Neuron (in vitro differentiated cells): ENCODE data around the gene ANKDD1A.

Experiments
- H2AFZ ChIP-seq: one replicate; pipeline ENCODE4 v1.6.1; 2013; ENCODE audit warnings: low read depth, mild to moderate bottlenecking, inconsistent platforms, low read length, moderate library complexity
- H3K27me3 ChIP-seq: one replicate; pipeline ENCODE4 v1.6.1; 2013; ENCODE audit warnings: low read length; ENCODE audit not compliant: insufficient read depth
- H3K36me3 ChIP-seq: one replicate; pipeline ENCODE4 v1.6.1; 2013; ENCODE audit warnings: low read length; ENCODE audit not compliant: insufficient read depth
- H3K4me1 ChIP-seq: one replicate; pipeline ENCODE4 v1.6.1; 2013; ENCODE audit warnings: low read length; ENCODE audit not compliant: insufficient read depth
- H3K4me3 ChIP-seq: 2 replicates; pipeline ENCODE4 v1.5.1; 2013; ENCODE audit warnings: mild to moderate bottlenecking, low read length, moderate library complexity
- H3K9me3 ChIP-seq: one replicate; pipeline ENCODE4 v1.6.1; 2013; ENCODE audit warnings: low read length

The ANKDD1A gene

DNA sequence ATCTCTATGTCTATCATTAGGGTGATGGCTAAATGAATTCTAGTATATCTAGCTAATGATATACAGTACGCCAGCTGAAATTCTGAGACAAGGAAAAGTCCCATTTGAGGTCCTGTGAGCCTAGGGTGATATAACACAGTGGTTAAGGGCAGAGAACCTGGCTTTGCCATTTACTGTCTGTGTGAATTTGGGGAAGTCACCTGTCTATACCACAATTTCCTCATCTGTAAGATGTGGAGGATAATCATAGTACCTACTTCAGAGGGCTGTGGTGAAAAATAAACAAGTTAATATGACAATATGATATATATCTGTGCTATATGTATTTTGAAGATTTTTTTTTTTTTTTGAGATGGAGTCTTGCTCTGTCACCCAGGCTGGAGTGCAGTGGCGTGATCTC lies 9.8 kb upstream of the ANKDD1A start:
- no peak overlapping the region for H2AFZ ChIP-seq

DNA sequence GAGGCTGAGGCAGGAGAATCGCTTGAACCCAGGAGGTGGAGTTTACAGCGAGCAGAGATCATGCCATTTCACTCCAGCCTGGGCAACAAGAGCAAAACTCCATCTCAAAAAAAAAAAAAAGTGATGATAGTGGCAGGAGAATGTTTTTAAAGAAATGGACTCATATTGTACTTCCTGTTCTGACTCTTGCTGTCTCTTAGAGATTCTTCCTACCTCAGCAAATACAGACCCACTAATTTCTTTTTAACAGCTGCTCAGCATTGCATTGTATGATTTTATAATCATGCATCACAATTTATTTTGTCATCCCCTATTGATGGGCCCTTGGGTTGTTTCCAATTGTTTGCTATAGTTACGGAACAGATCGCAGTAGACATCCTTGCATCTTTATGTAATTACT lies 8.8 kb upstream of the ANKDD1A start:
- Histone ChIP-seq H3K4me3 (no peak overlapping the region), H3K4me1 (no peaks in the 10 kb centered on the region), H3K9me3 (peaks cover 8% of the 10 kb centered on the region), H3K36me3 (no peaks in the 10 kb centered on the region), H3K27me3 (no peaks in the 10 kb centered on the region), H2AFZ (no peak overlapping the region)

More for the DNA sequence above, 9.8 kb upstream of the ANKDD1A start:
- Histone ChIP-seq H3K9me3 (peaks cover 5% of the 10 kb centered on the region), H3K4me3 (no peak overlapping the region), H3K27me3 (no peaks in the 10 kb centered on the region), H3K4me1 (no peaks in the 10 kb centered on the region), H3K36me3 (no peaks in the 10 kb centered on the region)

DNA sequence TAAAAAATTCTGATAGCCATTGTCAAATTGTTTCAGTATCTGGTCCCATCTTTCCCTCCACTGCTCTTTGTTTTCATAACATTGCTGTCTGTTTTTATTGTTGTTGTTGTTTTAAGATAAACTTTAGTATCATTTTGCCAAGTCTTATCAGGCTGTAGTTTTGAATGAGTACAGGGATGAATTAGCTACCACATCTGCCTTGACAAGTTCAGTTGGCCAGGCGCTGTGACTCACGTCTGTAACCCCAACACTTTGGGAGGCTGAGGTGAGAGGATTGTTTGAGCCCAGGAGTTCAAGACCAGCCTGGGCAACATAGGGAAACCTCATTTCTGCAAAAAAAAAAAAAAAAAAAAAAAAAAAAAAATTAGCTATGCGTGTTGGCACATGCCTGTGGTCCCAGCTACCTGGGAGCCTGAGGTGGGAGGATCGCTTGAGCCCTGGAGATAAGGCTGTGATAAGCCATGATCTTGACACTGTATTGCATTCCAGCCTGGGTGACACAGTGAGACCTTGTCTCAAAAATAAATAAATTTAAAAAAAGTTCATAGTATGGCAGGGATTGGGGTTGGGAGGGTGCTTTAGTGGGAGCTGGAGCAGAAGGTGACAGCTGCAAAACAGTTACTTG lies 8.3 kb upstream of the ANKDD1A start:
- no peak overlapping the region for H3K4me3 ChIP-seq
- no peak overlapping the region for H2AFZ ChIP-seq
- no peaks in the 10 kb centered on the region for H3K4me1 ChIP-seq
- H3K9me3 ChIP-seq = peaks cover 8% of the 10 kb centered on the region
- no peaks in the 10 kb centered on the region for H3K36me3 ChIP-seq
- H3K27me3 ChIP-seq = no peaks in the 10 kb centered on the region

DNA sequence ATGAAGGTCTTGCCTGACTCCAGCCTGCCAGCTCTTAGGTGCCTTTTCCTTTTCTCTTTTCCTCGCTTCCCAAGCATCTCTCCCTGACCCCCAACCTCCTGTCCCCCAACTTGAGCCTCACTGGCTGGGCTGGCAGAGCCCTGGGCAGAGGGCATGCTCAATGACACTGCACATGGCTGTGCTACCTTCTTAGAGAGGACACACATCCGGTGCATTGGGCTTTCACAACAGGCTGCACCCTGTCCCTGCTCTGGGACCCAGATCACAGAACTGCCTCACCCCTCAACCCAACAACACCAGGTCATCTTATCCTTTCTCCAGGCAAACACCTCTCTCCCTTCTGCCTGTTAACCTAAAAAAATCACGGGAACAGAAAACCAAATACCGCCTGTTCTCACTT lies 7.5 kb upstream of the ANKDD1A start:
- H2AFZ ChIP-seq = no peak overlapping the region
- H3K4me1 ChIP-seq = no peaks in the 10 kb centered on the region
- H3K9me3 ChIP-seq = peaks cover 8% of the 10 kb centered on the region
- no peak overlapping the region for H3K4me3 ChIP-seq
- H3K36me3 ChIP-seq = no peaks in the 10 kb centered on the region
- no peaks in the 10 kb centered on the region for H3K27me3 ChIP-seq

DNA sequence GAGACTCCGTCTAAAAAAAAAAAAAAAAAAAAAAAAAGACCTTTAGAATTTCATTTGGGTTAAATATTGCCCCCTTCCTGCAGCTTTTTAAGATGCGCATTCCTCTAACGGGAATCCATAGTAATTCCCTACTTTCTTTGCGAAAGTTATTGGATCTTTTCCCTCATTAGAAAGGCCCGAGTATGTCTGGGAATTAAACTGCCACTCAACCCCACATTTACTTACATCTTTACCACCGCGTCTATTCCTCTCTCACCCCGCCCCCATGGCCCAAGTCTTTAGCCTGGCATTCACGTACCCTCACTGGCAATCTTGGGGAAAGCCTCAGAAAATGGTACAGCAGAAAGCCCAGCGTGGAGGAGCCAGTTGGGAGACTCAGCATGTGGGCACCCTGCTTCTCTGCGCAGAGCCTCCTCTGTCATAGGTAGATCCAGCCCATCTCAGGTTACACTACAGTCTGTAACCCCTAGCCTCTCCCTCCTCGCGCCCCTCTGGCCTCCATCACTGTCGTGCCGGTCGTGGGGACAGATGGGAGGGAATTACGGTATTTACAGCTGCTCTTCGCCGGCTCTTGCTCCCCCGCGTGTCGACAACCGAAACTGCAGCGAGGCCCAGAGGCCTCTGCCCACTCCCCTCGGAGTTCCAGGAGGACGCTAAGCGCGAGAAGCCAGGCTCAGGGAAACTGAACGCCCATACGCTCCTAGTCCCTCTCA lies 6.4 kb upstream of the ANKDD1A start:
- H3K9me3 ChIP-seq = peaks cover 8% of the 10 kb centered on the region
- H3K4me3 ChIP-seq = no peak overlapping the region

DNA sequence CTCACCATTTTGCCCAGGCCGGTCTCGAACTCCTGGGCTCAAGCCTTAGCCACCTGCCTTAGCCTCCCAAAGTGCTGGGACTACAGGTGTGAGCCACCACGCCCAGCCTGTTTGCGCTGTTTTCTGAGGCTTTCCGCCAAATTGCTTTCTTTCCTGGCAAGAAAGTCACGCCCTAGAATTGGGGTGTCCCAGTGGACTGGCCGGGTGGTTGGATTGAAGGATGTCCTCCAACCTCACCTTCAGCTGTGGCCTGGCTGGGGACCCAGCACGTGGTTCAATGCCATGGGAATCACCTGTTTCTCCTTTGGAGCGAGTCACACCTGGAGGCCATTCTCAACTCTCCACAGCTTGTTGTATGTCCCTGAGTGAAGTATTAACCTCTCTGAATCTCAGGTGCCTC lies 5.8 kb upstream of the ANKDD1A start:
- Histone ChIP-seq H3K4me3 (no peak overlapping the region), H3K36me3 (no peaks in the 10 kb centered on the region), H3K9me3 (peaks cover 8% of the 10 kb centered on the region), H3K27me3 (no peaks in the 10 kb centered on the region), H2AFZ (no peak overlapping the region), H3K4me1 (no peaks in the 10 kb centered on the region)

More for the DNA sequence above, 6.4 kb upstream of the ANKDD1A start:
- Histone ChIP-seq H3K27me3 (no peaks in the 10 kb centered on the region), H2AFZ (no peak overlapping the region), H3K4me1 (no peaks in the 10 kb centered on the region), H3K36me3 (no peaks in the 10 kb centered on the region)

DNA sequence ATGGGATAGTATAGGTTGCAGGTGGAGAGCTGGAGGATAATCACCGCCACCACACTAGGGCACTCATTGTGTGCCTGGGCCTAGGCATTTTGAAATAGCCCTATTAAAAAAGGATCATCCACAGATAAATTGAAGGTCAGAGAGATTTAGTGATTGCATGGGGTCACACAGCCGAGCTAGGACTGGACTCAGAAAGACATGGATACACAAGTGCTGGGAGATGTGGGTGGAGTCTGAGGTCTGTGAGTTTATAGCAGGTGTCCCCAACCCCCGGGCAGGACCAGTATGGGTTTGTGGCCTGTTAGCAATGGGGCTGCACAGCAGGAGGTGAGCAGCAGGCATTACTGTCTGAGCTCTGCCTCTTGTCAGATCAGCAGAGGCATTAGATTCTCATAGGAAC lies 5.3 kb upstream of the ANKDD1A start:
- Histone ChIP-seq H3K27me3 (no peaks in the 10 kb centered on the region), H2AFZ (no peak overlapping the region), H3K4me1 (peaks cover 3% of the 10 kb centered on the region), H3K4me3 (no peak overlapping the region), H3K9me3 (peaks cover 8% of the 10 kb centered on the region), H3K36me3 (no peaks in the 10 kb centered on the region)

DNA sequence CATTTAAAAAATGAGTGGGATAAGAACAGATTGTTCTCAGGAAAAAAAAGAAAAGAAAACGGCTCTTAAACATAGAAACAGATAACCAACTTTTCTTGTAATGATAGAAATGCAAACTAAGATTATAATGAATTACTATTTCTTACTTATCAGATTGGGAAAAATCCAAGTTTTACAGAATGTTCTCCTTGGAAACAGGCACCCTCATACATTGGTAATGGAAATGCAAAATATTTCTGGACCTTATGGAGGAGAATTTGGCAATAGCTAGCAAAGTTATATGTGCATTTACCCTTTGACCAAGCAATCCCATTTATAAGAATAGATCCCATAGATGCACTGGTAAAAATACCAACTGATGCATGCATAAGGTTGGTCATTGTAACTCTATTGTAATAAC lies 3.7 kb upstream of the ANKDD1A start:
- Histone ChIP-seq H3K4me1 (peaks cover 7% of the 10 kb centered on the region), H3K4me3 (no peak overlapping the region), H2AFZ (no peak overlapping the region), H3K36me3 (no peaks in the 10 kb centered on the region), H3K27me3 (peaks cover 5% of the 10 kb centered on the region), H3K9me3 (peaks cover 8% of the 10 kb centered on the region)

DNA sequence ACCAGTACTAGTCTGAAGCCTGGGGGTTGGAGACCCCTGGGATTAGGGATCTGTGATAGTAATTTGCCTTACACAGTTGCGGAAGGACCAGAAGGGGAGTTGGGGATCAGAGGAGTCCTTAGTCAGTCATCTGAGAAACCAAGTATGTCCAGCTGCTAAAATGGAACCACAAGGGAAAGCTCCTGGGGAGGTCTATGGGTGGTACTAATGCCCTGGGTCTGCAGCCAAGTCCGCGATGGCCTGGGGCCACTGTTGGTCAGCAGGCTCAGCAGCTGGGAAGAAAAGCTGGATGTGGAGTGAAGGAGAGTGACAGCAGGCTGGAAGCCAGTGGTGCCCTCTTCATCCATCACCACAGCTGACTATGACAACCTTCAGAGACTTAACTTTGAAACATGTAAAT lies 2.2 kb upstream of the ANKDD1A start:
- H3K4me1 ChIP-seq = peaks cover 7% of the 10 kb centered on the region
- H3K9me3 ChIP-seq = peaks cover 8% of the 10 kb centered on the region
- no peak overlapping the region for H2AFZ ChIP-seq
- H3K36me3 ChIP-seq = no peaks in the 10 kb centered on the region
- peaks cover 5% of the 10 kb centered on the region for H3K27me3 ChIP-seq
- no peak overlapping the region for H3K4me3 ChIP-seq

DNA sequence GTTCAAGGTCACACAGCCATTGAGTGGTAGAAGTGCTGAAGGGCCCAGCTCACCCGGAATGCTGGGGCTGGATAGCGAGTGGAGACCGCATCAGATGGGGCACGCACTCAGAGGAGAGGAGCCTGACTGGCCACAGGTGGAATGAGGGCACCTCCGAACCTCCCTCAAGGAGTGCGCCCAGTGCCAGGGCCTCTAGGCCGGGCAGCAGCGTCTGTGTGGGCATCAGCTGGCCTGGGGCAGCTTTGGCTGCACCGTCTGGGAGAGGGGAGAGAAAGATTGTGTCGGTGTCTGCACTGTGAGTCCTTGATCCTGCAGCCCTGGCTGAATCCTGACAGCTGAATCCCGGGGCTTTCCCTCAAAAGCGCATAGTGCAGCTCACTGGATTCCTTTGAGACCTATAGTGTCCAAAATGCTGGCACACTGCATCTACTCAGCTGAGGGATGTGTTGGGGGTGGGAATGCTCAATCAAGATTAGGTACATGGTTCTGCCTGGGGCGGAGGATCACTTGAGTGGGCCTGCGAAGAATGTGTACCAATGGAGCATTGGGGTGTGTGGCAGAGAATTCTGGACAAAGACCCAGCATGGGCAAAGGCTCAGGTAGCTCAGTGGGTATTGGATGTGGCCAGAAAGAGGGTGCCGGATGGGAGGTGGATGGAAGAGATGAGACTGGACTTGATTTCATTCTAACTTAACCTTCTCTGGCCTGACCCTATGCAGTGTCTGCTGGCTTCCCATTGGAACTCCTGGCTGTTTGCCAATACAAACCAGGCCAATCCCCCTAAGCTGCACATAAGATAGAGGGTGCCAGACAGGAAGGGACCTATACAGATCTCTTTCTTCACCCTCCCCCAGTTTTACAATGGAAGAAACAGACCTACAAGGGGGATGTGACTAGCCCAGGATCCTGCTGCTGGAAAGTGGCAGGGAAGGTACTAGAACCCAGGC lies 950 bp downstream of the ANKDD1A start:
- H3K4me3 ChIP-seq = peak overlapping the region; percentile 55
- H3K9me3 ChIP-seq = no peaks in the 10 kb centered on the region
- H3K4me1 ChIP-seq = peaks cover 12% of the 10 kb centered on the region
- H2AFZ ChIP-seq = no peak overlapping the region
- no peaks in the 10 kb centered on the region for H3K36me3 ChIP-seq
- peaks cover 5% of the 10 kb centered on the region for H3K27me3 ChIP-seq

DNA sequence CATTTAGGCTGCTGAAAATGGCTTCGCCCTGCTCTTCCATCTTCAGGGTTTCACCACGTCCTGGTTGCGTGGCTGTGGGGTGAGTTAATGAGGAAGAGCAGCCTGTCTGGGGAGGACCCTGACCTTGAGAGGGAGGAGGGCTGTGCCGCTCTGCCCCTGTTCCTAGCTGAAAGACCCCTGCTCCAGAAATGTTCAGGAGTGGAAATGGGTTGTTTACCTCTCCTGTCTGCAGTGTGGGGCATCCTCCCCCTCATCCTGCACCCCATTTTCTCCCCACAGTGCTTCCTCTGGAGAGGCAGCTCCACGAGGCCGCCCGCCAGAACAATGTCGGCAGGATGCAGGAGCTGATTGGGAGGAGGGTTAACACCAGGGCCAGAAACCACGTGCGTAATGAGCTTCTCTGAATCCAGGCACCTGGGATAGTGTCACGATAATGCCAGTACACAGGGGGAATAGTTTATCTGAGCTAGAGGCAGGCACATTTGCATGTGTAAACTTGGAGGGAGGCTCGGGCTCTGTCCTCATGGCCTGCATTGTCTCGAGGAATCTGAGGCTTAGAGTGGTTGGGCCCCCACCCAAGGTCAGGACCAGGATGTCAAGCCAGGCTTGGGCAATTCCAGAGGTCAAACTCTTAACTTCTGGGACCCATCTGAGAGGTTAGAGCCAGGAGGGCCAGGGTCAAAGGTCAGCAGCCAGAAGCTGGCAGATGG lies 4.0 kb downstream of the ANKDD1A start:
- no peak overlapping the region for H3K4me3 ChIP-seq
- H3K4me1 ChIP-seq = peaks cover 12% of the 10 kb centered on the region
- H3K36me3 ChIP-seq = no peaks in the 10 kb centered on the region
- H3K27me3 ChIP-seq = peaks cover 5% of the 10 kb centered on the region
- no peaks in the 10 kb centered on the region for H3K9me3 ChIP-seq
- H2AFZ ChIP-seq = no peak overlapping the region

DNA sequence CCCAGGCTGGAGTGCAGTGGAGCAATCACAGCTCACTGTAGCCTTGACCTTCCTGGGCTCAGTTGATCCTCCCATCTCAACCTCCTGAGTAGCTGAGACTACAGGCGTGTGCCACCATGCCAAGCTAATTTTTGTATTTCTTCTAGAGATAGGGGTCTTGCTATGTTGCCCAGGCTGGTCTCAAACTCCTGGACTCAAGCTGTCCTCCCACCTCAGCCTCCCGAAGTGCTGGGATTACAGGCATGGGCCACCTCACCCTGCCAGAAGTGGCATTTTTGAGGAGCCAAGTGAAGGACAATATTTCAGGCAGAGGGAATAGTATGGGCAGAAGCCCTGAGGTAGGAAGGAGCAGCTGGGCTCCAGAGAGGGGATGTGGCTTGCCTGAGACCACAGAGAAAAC lies 4.7 kb downstream of the ANKDD1A start:
- H3K4me3 ChIP-seq = no peak overlapping the region
- H3K27me3 ChIP-seq = peaks cover 5% of the 10 kb centered on the region
- H3K9me3 ChIP-seq = no peaks in the 10 kb centered on the region
- peaks cover 10% of the 10 kb centered on the region for H3K4me1 ChIP-seq
- no peak overlapping the region for H2AFZ ChIP-seq
- H3K36me3 ChIP-seq = no peaks in the 10 kb centered on the region
